Panc1 (cell line): Measurements from ENCODE around the gene NDUFB3. TPM values are rescaled to one million over a fixed set of nuclear protein-coding genes. Genes with fewer than 3 reads are reported as not detected.
A peak's percentile ranks its signal among the peaks of the same experiment; 100 is the strongest.

ENCODE experiments used
- ATAC-seq: fragments of 200-7000 bp; cut with Tn5 transposase; 2 replicates; pipeline ENCODE4 v1.9.1; 2020; ENCODE audit warnings: mild to moderate bottlenecking, moderate library complexity
- BruUV-seq: library from RNA; stranded (reverse); fragments of 400-500 nt; replicated peaks from 2 replicates; lab custom pipeline; 2021; lab: Mats Ljungman, UMichigan
- CTCF ChIA-PET: fragments of 300-600 bp; sonication (Branson Sonifier 250); formaldehyde crosslinking; loops from one replicate; lab custom pipeline; 2022; ENCODE audit warnings: antibody characterized with exemption; lab: Charles Lee
- POLR2A ChIA-PET: fragments of 300-600 bp; sonication (Branson Sonifier 250); formaldehyde crosslinking; loops from one replicate; lab custom pipeline; 2022; ENCODE audit warnings: antibody characterized with exemption; lab: Charles Lee
- DNase-seq: peaks from one replicate; pipeline ENCODE4 v3.0.0-alpha.2; 2010; ENCODE audit warnings: low read depth, low spot score
- H3K27ac ChIP-seq: 2 replicates; pipeline ENCODE4 v1.5.1; 2011; ENCODE audit warnings: mild to moderate bottlenecking, low read length, inconsistent platforms
- H3K27me3 ChIP-seq: fragments of 200-500 bp; sonication (Bioruptor generic); 2 replicates; pipeline ENCODE4 v1.6.0; 2014; ENCODE audit warnings: low read length, inconsistent platforms; ENCODE audit not compliant: control insufficient read depth, insufficient read depth
- H3K36me3 ChIP-seq: fragments of 200-500 bp; sonication (Bioruptor generic); 2 replicates; pipeline ENCODE4 v1.5.1; 2014; ENCODE audit warnings: inconsistent platforms, mild to moderate bottlenecking, low read length, moderate library complexity; ENCODE audit not compliant: control insufficient read depth, insufficient read depth
- H3K4me1 ChIP-seq: 2 replicates; pipeline ENCODE4 v1.5.1; 2011; ENCODE audit warnings: inconsistent platforms, mild to moderate bottlenecking, low read length, moderate library complexity; ENCODE audit not compliant: control insufficient read depth, insufficient read depth
- H3K4me3 ChIP-seq, 2 experiments: 2 replicates each; pipeline ENCODE4 v1.5.1; 2011 to 2012; ENCODE audit warnings: low read depth in 2 of 2, low read length in 2 of 2, mild to moderate bottlenecking in 2 of 2, inconsistent platforms in 1 of 2, moderate library complexity in 1 of 2
- H3K9me3 ChIP-seq: fragments of 200-500 bp; sonication (Bioruptor generic); 2 replicates; pipeline ENCODE4 v1.5.1; 2014; ENCODE audit warnings: low read depth, mild to moderate bottlenecking, inconsistent platforms, low read length, moderate library complexity; ENCODE audit not compliant: control insufficient read depth, insufficient read depth
- CTCF ChIP-seq: fragments of 450-650 bp; IDR thresholded peaks from 2 replicates; pipeline ENCODE4 v1.5.1; 2017; ENCODE audit warnings: mild to moderate bottlenecking
- POLR2AphosphoS5 ChIP-seq: IDR thresholded peaks from 2 replicates; pipeline ENCODE4 v1.6.1; 2012; ENCODE audit warnings: mild to moderate bottlenecking, low read depth, low read length, moderate library complexity
- REST ChIP-seq, 2 experiments: IDR thresholded peaks; 2 replicates each; pipeline ENCODE4 v1.6.1; 2011 to 2012; ENCODE audit warnings: low read depth in 2 of 2, control low read depth in 1 of 2, low read length in 1 of 2, mild to moderate bottlenecking in 1 of 2, moderate library complexity in 1 of 2; ENCODE audit not compliant: insufficient read depth in 1 of 2
- SIN3A ChIP-seq: IDR thresholded peaks from 2 replicates; pipeline ENCODE4 v1.6.1; 2012; ENCODE audit warnings: low read depth, mild to moderate bottlenecking, low read length, moderate library complexity, borderline replicate concordance; ENCODE audit not compliant: insufficient read depth
- TCF7L2 ChIP-seq: IDR thresholded peaks from 2 replicates; pipeline ENCODE4 v1.6.1; 2011; ENCODE audit warnings: mild to moderate bottlenecking, low read depth, low read length, inconsistent platforms
- in situ Hi-C: cut with HindIII; loops from 2 replicates; pipeline ENCODE4 v1.10.0; 2016; ENCODE audit warnings: low sequenced_read_pairs, low pct_unique_long_range_greater_than_20kb
- intact Hi-C: fragments of 100-400 bp; cut with micrococcal nuclease; formaldehyde crosslinking; loops from one replicate; pipeline ENCODE4 v1.10.0; 2022; ENCODE audit not compliant: unreplicated experiment
- total RNA-seq: library from RNA; stranded (reverse); gene quantifications from one replicate; pipeline ENCODE4 v1.2.1, GENCODE V29; 2021; ENCODE audit not compliant: unreplicated experiment

The NDUFB3 gene
- total RNA-seq, 1 experiment from 2014 or later, result 88.6 TPM

GRCh38 chr2:201114350-201114749 is 42.5 kb downstream of the NDUFB3 start:
- POLR2A ChIA-PET, result no interaction called here
- in situ Hi-C loops, result no loop called here
- Histone ChIP-seq H3K9me3 (no peaks in the 10 kb centered on the region), H3K27ac (peak overlapping the region; percentile 100; the same call in 1 of the 2 replicates), H3K36me3 (no peaks in the 10 kb centered on the region), H3K4me3 (no peak overlapping the region), H3K4me1 (peaks cover 8% of the 10 kb centered on the region), H3K27me3 (no peaks in the 10 kb centered on the region)
- CTCF ChIA-PET, result no interaction called here
- BruUV-seq, result no TSS peak
- intact Hi-C loops, result no loop called here
- TF ChIP-seq CTCF (no peak), POLR2AphosphoS5 (no peak), SIN3A (no peak), REST (IDR thresholded peaks at IDR 0.05; ENCODE audit: insufficient read depth in 1 of 2, low read depth in 2 of 2, low read length in 1 of 2) (no peak), TCF7L2 (no peak)
- DNase-seq, result no peak
- no peak for ATAC-seq

GRCh38 chr2:201114846-201115245 is 43.0 kb downstream of the NDUFB3 start:
- TF ChIP-seq CTCF, result no peak
- no peak for TF ChIP-seq TCF7L2
- no peak for TF ChIP-seq SIN3A
- TF ChIP-seq REST (IDR thresholded peaks at IDR 0.05; ENCODE audit: insufficient read depth in 1 of 2, low read depth in 2 of 2, low read length in 1 of 2), result no peak
- no peak for TF ChIP-seq POLR2AphosphoS5
- peaks cover 13% of the 10 kb centered on the region for H3K4me1 ChIP-seq
- intact Hi-C loops (no loop called here), in situ Hi-C loops (no loop called here)
- peak overlapping the region; percentile 100 for H3K27ac ChIP-seq
- ChIA-PET CTCF (no interaction called here), POLR2A (no interaction called here)
- no peaks in the 10 kb centered on the region for H3K36me3 ChIP-seq
- ATAC-seq (no peak), DNase-seq (no peak)
- no peak overlapping the region for H3K4me3 ChIP-seq
- H3K9me3 ChIP-seq, result no peaks in the 10 kb centered on the region
- H3K27me3 ChIP-seq, result no peaks in the 10 kb centered on the region
- TSS peak; percentile 88 for BruUV-seq
